Lung (tissue), 12 donors: ENCODE measurements around the gene CEP43. TPM values are rescaled to one million over a fixed set of nuclear protein-coding genes. Genes with fewer than 3 reads are reported as not detected.

Experiments used
- ATAC-seq: fragments of 200-7000 bp; cut with Tn5 transposase; one replicate; pipeline ENCODE4 v1.9.1; 2020; ENCODE audit warnings: moderate number of reproducible peaks; ENCODE audit not compliant: insufficient read depth, low FRiP score
- DNase-seq, 3 donors: peaks; one replicate each; pipeline ENCODE4 v3.0.0-alpha.2; 2013 to 2017
- H3K27ac ChIP-seq, 2 donors: one replicate each; pipeline ENCODE4 v1.5.1; 2013; ENCODE audit warnings: mild to moderate bottlenecking in 2 of 2, moderate library complexity in 2 of 2, control low read depth in 1 of 2, inconsistent platforms in 1 of 2, low read depth in 1 of 2, low read length in 1 of 2
- H3K27me3 ChIP-seq, 3 donors: one replicate each; pipeline ENCODE4 v1.5.1; 2013; ENCODE audit warnings: low read length in 2 of 3; ENCODE audit not compliant: control insufficient read depth in 3 of 3, insufficient read depth in 3 of 3
- H3K36me3 ChIP-seq, 4 donors: one replicate each; pipeline ENCODE4 v1.5.1; 2013; ENCODE audit warnings: low read length in 4 of 4, mild to moderate bottlenecking in 1 of 4, moderate library complexity in 1 of 4; ENCODE audit not compliant: control insufficient read depth in 4 of 4, insufficient read depth in 4 of 4
- H3K4me1 ChIP-seq, 5 donors: one replicate each; pipeline ENCODE4 v1.5.1; 2013; ENCODE audit warnings: low read length in 5 of 5, mild to moderate bottlenecking in 2 of 5, moderate library complexity in 1 of 5; ENCODE audit not compliant: control insufficient read depth in 5 of 5, insufficient read depth in 5 of 5
- H3K4me3 ChIP-seq: one replicate; pipeline ENCODE4 v1.5.1; 2013; ENCODE audit warnings: mild to moderate bottlenecking, control low read depth, moderate library complexity
- H3K9ac ChIP-seq, 2 donors: one replicate each; pipeline ENCODE4 v1.5.1; 2013; ENCODE audit warnings: low read length in 2 of 2, control low read depth in 1 of 2; ENCODE audit not compliant: insufficient read depth in 1 of 2
- H3K9me3 ChIP-seq, 4 donors: one replicate each; pipeline ENCODE4 v1.5.1; 2013; ENCODE audit warnings: low read length in 3 of 4, mild to moderate bottlenecking in 1 of 4, moderate library complexity in 1 of 4; ENCODE audit not compliant: control insufficient read depth in 4 of 4, insufficient read depth in 3 of 4
- CTCF ChIP-seq: IDR thresholded peaks from 2 replicates; pipeline ENCODE4 v1.5.1; 2012; ENCODE audit warnings: mild to moderate bottlenecking; ENCODE audit errors: control extremely low read depth, extremely low read depth
- WGBS, 2 donors: extraction: QIAGEN DNeasy Blood & Tissue Kit; methylation state at CpG; one replicate each; pipeline ENCODE4 v1.1.7; 2013; 5-methylcytosine and 5-hydroxymethylcytosine counted together
- polyA plus RNA-seq, 2 donors: library from polyadenylated mRNA; stranded (reverse); fragments of 200-250 nt; gene quantifications; one replicate each; pipeline ENCODE4 v1.2.1, GENCODE V29; 2013
- total RNA-seq, 2 donors: library from RNA; depleted of rRNA in 1 of 2; stranded (reverse); fragments of >200 nt in 1 of 2; gene quantifications; one replicate each; pipeline ENCODE4 v1.2.1, GENCODE V29; 2014 to 2021
- donor health status: control.
- donor health status: control.
- donor health status: Bipolar disorder and iron deficiency.
- donor health status: healthy.
- donor health status: DM: yes; HTN: yes; CAD: no.

Gene CEP43
- total and polyA plus RNA-seq, 4 donors, result 6.6 to 43.2 (median 10.3) TPM

DNA sequence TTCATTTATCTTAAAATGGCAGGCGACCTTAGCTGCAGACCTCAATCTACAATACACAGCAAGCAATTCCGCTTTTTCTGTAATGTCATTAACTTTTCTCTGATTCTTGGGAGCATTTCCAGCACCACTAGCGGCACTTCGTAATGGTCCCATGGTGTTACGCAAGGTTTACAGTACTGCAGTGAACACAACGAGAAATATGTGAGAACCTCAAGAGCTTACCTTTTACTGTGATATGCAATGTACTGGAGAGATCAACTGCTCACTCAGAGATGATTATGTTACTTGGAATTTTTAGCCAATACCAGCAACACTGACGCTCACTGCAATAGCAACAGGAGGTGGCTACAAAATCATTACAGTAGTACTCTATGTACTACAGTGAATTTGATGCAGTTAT, 2.8 kb upstream of the CEP43 start:
- H3K27ac ChIP-seq, result no peak overlapping the region
- H3K4me1 ChIP-seq, result peaks cover 4 to 22% (median 9%) of the 10 kb centered on the region in 5 donors
- 67 to 71% methylated on average over 7 of the region's 7 CpGs for WGBS, 2 donors
- H3K9me3 ChIP-seq, result peaks cover 0 to 2% (median 0%) of the 10 kb centered on the region in 4 donors
- TF ChIP-seq CTCF, result no peak
- ATAC-seq, result no peak
- peaks cover 0 to 5% (median 2%) of the 10 kb centered on the region in 4 donors for H3K36me3 ChIP-seq
- no peak overlapping the region for H3K9ac ChIP-seq
- no peak overlapping the region for H3K4me3 ChIP-seq
- no peaks in the 10 kb centered on the region for H3K27me3 ChIP-seq
- peak in 2 of 3 donors; percentile 7 to 20 for DNase-seq

DNA sequence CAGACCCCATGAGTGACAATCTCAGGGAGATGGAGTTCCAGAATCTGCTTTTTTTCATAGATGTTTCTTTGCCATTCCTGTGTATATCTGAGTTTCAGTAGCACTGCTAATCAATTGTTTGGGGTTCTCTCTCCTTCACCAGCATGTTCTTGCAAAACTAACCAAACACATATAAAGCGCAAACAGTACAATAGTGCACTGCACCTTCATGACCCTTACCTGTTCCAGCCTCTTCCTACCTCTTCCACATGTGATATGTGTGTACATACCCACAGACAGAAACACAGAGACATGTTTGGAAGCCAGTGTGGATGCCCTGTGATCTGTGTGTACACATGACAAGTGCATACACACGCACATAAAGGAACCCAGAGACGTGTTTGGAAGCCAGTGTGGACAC, 1.8 kb upstream of the CEP43 start:
- no peak for TF ChIP-seq CTCF
- DNase-seq, result no peak
- H3K4me1 ChIP-seq, result peaks cover 4 to 24% (median 9%) of the 10 kb centered on the region in 5 donors
- H3K9me3 ChIP-seq, result peaks cover 0 to 2% (median 0%) of the 10 kb centered on the region in 4 donors
- WGBS, 2 donors, result 65 to 89% methylated on average over 3 of the region's 3 CpGs
- no peaks in the 10 kb centered on the region for H3K27me3 ChIP-seq
- H3K27ac ChIP-seq, result peak overlapping the region in 1 of 2 donors; percentile 77
- peak overlapping the region in 1 of 2 donors; percentile 69 for H3K9ac ChIP-seq
- no peak overlapping the region for H3K4me3 ChIP-seq
- H3K36me3 ChIP-seq, result peaks cover 0 to 5% (median 2%) of the 10 kb centered on the region in 4 donors
- no peak for ATAC-seq

GRCh38 chr6:166997768-166998255, 1.4 kb upstream of the CEP43 start:
- H3K27me3 ChIP-seq, result no peaks in the 10 kb centered on the region
- ATAC-seq, result peak; percentile 4
- TF ChIP-seq CTCF, result peak; percentile 8
- WGBS, 2 donors, result 1 to 5% methylated on average over 34 to 38 of the region's 38 CpGs
- peaks cover 4 to 24% (median 9%) of the 10 kb centered on the region in 5 donors for H3K4me1 ChIP-seq
- peaks cover 0 to 7% (median 2%) of the 10 kb centered on the region in 4 donors for H3K36me3 ChIP-seq
- H3K27ac ChIP-seq, result peak overlapping the region in 1 of 2 donors; percentile 84
- peak; percentile 59 to 68 (median 65) for DNase-seq
- peaks cover 0 to 2% (median 0%) of the 10 kb centered on the region in 4 donors for H3K9me3 ChIP-seq
- H3K9ac ChIP-seq, result peak overlapping the region in 1 of 2 donors; percentile 69
- H3K4me3 ChIP-seq, result peak overlapping the region; percentile 93
